8988T (cell line): Measurements from ENCODE around the gene GAPT.

Source experiments
- DNase-seq: peaks from one replicate; pipeline ENCODE4 v3.0.0; 2011

GAPT gene

GRCh38 chr5:58491216-58491892, at the start of gene GAPT:
Gene GAPT (plus strand): TSS chr5:58491435. CDS start chr5:58494537, 3,102 bp downstream.
- DNase-seq = no peak

DNA sequence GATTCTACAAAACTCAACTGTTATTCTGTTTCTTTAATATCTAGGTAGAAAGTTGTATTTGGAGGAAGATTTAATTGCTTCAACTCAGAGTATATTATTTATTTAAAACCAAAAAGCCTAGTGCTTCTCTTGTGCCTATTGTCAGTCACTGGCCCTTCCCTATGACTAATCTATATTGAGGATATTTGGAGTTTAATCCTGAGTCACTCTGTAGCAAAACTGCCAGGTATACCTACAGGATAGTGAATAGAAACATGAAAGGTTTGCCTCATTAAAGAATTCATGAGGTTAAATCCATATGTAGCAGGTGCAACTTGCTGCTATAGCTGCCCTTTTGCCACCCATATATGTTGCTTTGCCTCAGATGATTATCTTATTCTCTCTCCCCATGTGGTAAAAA, 46.4 kb upstream of the GAPT start:
- DNase-seq = no peak

- DNase-seq = no peak
Measured at GRCh38 chr5:58446024-58446423, 45.2 kb upstream of the GAPT start.

DNA sequence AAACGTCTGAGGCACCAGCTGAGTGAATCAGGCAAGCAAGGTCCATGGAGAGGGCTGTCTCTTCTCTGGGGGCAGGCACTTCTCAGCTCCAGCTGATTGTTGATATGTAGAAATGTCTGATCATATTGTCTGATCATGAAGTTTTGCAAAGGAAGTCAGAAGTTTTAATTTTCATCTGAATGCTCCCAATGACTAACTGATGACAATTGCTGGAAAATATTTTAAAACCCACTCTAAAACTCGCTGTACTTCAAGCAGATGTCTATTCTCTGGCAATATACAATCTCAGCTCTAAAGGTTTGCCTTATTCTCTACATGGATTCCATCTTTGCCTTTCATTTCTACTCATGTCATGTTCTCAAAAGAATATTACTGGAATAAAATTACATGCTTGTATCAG, 44.0 kb upstream of the GAPT start:
- no peak for DNase-seq

DNA sequence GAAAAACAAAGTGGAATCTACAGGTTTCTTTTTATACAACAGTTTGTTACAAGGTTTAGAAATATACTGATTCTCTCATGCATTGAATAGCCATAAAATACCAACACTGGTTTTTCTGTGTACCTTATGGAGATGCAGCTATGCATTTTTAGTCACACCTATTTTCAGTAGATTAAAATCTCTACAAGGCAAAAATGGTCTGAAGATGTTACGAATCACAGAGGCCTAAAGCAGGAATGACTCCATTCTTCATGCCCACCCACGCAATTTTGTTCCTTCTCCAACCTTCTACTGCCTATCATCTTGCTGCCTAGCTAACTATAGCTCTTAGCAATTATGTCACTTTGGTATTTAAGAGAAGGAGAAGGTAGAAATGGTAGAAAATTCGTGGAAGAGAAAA, 41.2 kb upstream of the GAPT start:
- no peak for DNase-seq

GRCh38 chr5:58450811-58451629, 40.2 kb upstream of the GAPT start:
- DNase-seq = no peak

DNA sequence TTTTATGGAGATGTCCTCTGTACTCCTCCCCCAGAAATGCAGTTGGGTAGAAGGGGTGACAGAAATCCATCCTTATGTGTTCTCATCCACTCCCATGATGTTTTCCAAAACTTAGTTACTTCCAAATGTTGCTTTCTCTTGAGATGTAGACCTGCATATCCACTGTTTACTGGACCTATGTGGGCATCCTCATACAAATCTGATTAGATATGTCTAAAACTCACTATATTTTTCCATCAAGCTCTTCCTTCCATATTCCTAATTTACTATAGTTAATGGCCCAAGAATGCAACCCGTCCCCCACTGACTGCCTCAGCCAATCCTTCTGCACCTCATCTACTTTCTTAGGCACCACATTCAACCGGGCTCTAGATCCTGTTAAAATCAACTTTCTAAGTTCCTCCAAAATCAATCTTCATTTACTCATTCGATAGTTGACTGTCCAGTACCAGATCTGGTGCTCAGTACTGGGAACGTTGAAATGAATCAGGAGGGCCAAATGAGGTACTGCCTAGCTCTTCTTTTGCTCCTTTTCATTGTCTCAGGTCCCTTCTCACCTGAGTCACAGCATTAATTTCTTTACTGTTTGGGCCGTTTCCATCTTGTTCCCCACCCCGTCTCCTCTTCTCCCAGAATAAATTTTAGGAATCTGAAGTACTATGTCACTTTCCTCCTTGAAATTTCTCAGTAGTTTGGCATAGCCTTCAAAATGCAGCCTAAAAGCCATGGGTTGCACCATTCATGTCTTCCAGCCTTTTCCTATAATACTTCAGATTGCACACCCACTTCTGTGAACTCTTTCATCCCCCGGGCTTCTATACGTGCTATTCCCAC, 39.3 kb upstream of the GAPT start:
- no peak for DNase-seq

DNA sequence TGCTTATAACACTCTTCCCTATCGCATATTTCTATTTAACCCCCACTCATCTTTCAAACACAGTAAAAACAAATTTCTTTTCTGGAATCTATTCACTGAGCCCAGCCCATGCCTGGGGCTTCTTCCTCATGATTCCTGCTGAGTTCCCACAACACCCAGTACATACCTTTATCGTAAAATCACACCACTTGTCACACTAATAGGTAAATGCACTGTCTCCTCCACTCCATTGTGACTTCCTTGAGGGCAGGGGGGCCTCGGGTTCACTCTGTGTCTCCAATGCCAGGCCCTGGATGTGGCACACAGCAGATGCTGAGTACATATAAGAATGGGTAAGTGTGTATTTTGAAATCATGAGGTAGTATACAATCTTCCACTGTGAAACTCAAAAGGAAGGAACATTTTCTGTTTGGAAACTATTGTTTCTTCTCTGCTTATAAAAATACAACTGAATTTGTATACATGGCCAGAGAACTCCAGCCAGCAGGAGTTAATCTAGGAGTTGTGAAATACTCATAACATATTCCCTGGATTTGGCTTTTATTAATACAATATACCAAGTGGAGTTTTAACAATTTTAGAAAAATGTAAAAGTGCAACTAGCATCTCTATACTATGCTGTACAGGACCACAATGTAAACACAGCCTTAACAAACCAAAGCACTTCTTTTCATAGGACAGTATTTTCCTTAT, 38.5 kb upstream of the GAPT start:
- no peak for DNase-seq

GRCh38 chr5:58453306-58453705, 37.9 kb upstream of the GAPT start:
- no peak for DNase-seq

GRCh38 chr5:58454025-58454424, 37.2 kb upstream of the GAPT start:
- DNase-seq = no peak

GRCh38 chr5:58455066-58455465, 36.2 kb upstream of the GAPT start:
- DNase-seq = no peak

- DNase-seq = no peak
Measured at GRCh38 chr5:58455480-58455879, 35.8 kb upstream of the GAPT start.

- no peak for DNase-seq
Measured at GRCh38 chr5:58456026-58456425, 35.2 kb upstream of the GAPT start.

GRCh38 chr5:58456486-58456885, 34.7 kb upstream of the GAPT start:
- DNase-seq = no peak

- no peak for DNase-seq
Measured at GRCh38 chr5:58457050-58457449, 34.2 kb upstream of the GAPT start.

- no peak for DNase-seq
Measured at GRCh38 chr5:58458141-58458742, 33.0 kb upstream of the GAPT start.

DNA sequence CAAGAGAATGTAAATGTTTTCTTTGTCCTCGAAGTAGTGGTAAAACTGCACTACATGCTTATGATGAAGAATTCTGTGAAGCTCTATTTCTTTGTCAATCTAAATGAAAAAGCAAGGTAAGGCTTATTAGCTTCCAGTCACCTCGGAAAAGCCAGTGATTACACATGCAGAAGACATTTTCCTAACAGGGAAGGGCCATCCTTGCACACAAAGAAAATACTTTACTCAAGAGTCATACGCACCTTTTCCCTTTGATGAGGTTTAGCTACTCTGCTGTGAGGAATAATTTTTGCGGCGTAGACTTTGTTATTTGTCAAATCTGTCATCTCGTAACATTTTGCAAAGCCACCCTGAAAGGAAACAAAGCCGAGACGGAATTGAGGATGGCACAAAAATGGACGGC, 32.5 kb upstream of the GAPT start:
- no peak for DNase-seq

GRCh38 chr5:58459146-58460001, 31.9 kb upstream of the GAPT start:
- no peak for DNase-seq

DNA sequence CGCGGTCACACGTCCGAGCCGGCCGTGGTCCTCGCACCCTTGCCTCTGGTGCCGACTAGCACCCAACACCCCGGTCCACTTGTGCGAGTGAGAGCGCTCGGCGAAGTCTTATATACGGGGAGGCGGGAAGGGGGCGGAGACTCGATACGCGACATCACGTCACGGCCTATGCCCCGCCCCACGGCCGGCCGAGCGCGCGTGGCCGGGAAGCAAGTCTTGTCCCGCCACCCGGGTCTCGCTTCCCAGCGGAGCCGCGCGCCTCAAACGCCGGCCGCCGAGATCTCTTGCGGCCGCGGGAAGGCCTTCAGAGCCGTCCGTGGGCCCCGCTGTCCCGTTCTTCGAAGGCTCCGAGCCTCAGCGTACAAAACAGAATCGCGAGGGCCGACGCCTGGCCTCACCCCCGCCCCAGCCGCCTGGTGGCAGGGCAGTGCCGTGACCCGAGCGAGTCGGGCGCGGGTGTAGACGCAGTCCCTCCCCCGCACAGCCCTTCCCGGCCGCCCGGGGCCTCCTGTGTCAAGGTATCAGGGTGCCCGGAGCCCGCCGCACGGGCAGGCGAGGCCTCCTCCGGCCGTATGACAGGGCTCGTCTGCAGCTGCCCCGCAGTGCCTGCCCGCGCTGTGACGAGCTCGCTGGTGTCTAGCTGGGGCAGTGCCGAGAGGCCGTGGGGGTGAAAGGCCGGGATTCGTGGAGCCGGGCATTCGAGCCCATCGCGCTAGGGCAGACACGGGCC, 31.1 kb upstream of the GAPT start, which contains the start of gene PLK2:
Gene PLK2 (minus strand): TSS at position 85 of the 730 bp plus-strand sequence. CDS start 127 bp downstream, outside the sequence.
- peak; percentile 42 for DNase-seq

DNA sequence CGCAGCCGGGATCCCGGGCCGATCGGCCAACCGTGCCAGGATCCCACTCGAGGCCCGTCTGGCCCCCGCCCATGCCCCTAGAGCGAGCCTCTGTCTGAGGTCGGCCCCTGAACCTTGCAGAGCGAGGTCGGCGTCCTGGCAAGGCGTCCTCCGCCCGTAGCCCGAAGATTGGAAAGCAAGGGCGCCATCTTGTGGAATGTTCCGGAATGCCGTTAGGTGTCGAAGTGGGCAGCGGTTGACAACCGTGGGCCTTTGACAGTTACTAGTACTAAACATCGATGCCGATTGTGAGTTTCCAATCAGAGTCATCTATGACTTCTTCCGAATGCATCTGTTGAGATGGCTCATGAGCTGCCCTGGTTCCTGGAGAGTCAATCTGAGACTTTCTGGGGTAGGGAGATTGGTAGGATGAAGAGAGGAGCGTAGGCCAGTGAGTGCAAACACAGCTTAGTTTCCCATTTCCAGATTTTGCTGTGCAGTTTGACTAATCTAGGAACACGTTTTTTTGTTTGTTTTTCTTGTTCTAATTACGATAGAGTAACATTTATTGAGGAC, 30.4 kb upstream of the GAPT start:
- peak; percentile 28 for DNase-seq
